RWPE2 (cell line): ENCODE measurements around the gene STIP1.

Source experiments
- ATAC-seq: fragments of 200-7000 bp; cut with Tn5 transposase; 3 replicates; pipeline ENCODE4 v1.9.1; 2021; ENCODE audit warnings: low read depth
- DNase-seq: peaks from one replicate; pipeline ENCODE4 v3.0.0-alpha.2; 2020; ENCODE audit warnings: low spot score
- H3K27ac ChIP-seq: fragments of 450-650 bp; 2 replicates; pipeline ENCODE4 v1.5.1; 2017; ENCODE audit warnings: mild to moderate bottlenecking; ENCODE audit not compliant: poor library complexity, severe bottlenecking
- H3K27me3 ChIP-seq: fragments of 250-450 bp; sonication (Bioruptor Pico); 2 replicates; pipeline ENCODE4 v1.5.1; 2021; ENCODE audit warnings: mild to moderate bottlenecking, moderate library complexity; ENCODE audit not compliant: insufficient read depth, poor library complexity, severe bottlenecking
- H3K36me3 ChIP-seq: fragments of 250-450 bp; sonication (Bioruptor Pico); 2 replicates; pipeline ENCODE4 v1.5.1; 2020; ENCODE audit warnings: low read depth, mild to moderate bottlenecking, moderate library complexity
- H3K4me1 ChIP-seq: fragments of 250-450 bp; sonication (Bioruptor Pico); 2 replicates; pipeline ENCODE4 v1.5.1; 2021; ENCODE audit warnings: mild to moderate bottlenecking, moderate library complexity; ENCODE audit not compliant: insufficient read depth, poor library complexity, severe bottlenecking
- H3K4me3 ChIP-seq: fragments of 250-450 bp; sonication (Bioruptor Pico); 2 replicates; pipeline ENCODE4 v1.5.1; 2021; ENCODE audit warnings: mild to moderate bottlenecking, moderate library complexity; ENCODE audit not compliant: severe bottlenecking
- H3K9me3 ChIP-seq: fragments of 250-450 bp; sonication (Bioruptor Pico); 2 replicates; pipeline ENCODE4 v1.5.1; 2021; ENCODE audit warnings: mild to moderate bottlenecking, moderate library complexity; ENCODE audit not compliant: severe bottlenecking
- TF ChIP-seq, protein P1 (sequence below): fragments of 450-650 bp; IDR thresholded peaks from one replicate; pipeline ENCODE4 v1.5.1; 2017; ENCODE audit warnings: mild to moderate bottlenecking, moderate library complexity; ENCODE audit not compliant: poor library complexity, severe bottlenecking

Gene STIP1

DNA sequence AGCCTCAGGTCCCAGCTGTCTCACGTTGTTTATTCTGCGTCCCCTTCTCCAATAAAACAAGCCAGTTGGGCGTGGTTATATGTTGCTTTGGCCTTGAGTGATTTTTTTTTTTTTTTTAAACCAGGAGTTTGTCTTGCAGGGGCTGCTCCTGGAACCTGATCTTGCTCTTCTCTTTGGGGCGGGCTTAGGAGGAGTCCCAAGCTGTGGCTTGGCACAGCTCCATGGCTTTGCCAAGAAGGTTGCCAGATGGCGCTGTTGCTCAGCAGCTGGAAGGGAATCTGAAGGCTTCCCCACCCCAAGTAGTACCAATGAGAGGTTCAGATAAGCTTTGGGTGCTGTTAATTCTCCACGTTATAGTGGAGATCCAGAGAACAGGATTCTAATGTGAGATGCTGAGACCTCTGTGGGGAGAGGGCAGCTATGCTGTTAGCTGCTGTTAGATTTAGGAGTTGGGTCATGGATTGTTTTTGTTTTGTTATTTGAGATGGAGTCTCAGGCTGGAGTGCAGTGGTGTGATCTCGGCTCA is 18.6 kb downstream of the STIP1 start:
- no peaks in the 10 kb centered on the region for H3K4me1 ChIP-seq
- H3K27ac ChIP-seq = no peak overlapping the region
- ATAC-seq (peak; percentile 66), DNase-seq (peak; percentile 78)
- H3K4me3 ChIP-seq = no peak overlapping the region
- peaks cover 69% of the 10 kb centered on the region for H3K36me3 ChIP-seq
- TF ChIP-seq, protein P1, sequence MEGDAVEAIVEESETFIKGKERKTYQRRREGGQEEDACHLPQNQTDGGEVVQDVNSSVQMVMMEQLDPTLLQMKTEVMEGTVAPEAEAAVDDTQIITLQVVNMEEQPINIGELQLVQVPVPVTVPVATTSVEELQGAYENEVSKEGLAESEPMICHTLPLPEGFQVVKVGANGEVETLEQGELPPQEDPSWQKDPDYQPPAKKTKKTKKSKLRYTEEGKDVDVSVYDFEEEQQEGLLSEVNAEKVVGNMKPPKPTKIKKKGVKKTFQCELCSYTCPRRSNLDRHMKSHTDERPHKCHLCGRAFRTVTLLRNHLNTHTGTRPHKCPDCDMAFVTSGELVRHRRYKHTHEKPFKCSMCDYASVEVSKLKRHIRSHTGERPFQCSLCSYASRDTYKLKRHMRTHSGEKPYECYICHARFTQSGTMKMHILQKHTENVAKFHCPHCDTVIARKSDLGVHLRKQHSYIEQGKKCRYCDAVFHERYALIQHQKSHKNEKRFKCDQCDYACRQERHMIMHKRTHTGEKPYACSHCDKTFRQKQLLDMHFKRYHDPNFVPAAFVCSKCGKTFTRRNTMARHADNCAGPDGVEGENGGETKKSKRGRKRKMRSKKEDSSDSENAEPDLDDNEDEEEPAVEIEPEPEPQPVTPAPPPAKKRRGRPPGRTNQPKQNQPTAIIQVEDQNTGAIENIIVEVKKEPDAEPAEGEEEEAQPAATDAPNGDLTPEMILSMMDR = peak; percentile 87
- no peaks in the 10 kb centered on the region for H3K27me3 ChIP-seq
- no peaks in the 10 kb centered on the region for H3K9me3 ChIP-seq

DNA sequence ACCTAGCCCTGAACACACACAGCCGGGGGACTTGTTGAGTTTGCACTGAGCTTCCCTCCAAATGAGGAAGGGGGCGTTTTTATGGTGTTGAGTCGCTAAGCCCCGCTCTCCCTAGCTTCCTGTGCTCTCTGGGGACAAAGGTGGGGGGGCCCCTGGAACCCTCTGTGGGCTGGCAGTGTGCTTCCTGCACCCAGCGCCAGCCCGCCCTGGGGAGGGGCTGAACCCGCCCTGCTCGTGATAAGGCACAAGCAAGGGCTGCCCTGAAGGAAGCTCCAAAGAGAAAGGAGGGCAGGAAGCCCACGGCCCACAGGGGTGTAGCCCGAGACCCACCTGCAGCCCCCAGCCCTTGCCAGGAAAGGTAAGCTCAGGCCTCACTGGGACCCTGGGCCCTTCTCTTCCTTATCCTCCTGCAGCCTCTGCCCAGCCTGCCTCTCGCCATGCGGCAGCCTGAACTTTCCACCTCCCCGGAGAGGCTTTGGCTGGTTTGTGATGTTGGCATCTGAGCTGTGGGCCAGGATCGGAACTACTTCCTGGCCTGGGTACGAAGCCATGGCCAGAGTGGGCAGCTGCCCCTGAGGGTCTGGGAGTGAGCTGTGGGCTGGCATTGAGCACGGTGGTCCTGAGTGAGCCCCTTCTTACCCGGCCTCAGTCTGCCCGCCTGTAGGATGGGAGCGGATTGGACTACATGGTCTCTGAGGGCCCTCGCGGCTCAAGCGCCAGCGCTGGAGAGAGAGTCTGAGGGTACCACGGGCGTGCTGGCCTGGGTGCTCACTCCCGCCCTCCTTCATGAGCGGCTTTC is 20.7 kb downstream of the STIP1 start, which contains the start of gene FERMT3:
Gene FERMT3 (plus strand): TSS at position 265 of the 799 bp plus-strand sequence. CDS start 644 bp downstream, outside the sequence.
- Histone ChIP-seq H3K9me3 (no peaks in the 10 kb centered on the region), H3K36me3 (peaks cover 48% of the 10 kb centered on the region), H3K27me3 (no peaks in the 10 kb centered on the region), H3K27ac (no peak within 1 kb of the TSS), H3K4me1 (no peaks in the 10 kb centered on the region), H3K4me3 (no peak within 1 kb of the TSS)
- ATAC-seq (no peak), DNase-seq (no peak)
- TF ChIP-seq, protein P1 = no peak

DNA sequence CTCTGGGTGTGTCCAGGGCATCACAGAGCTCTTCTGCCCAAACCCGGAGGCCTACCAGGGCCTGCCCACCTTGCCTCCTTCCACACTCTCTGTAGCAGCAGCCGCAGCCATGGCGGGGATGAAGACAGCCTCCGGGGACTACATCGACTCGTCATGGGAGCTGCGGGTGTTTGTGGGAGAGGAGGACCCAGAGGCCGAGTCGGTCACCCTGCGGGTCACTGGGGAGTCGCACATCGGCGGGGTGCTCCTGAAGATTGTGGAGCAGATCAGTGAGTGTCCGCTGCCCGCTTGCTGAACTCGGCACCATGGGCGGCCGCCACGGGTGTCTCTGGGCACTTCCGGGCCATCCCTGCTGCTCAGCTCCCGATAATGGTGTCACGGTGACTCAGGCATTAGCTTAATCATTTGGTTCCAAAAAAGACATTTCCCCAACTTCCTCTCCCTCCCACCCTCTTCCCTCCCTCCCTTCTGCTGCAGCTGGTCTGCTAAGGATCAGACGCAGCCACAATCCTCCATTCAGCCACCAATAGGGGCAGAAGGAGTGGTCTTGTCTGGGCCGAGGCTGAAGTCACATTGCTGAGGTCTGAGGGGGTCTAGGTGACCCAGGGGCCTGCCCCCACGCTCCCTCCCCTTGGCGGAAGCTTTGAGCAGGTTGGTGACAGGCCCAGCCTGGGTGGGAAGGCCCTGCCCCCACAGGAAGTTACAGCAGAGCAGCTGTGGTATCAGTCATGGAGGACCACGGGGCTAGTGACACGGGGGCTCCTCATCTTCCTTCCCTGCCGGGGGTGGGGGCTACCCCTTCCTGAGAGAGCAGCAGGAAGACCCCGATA is 21.5 kb downstream of the STIP1 start:
- no peak overlapping the region for H3K4me3 ChIP-seq
- TF ChIP-seq, protein P1 = no peak
- ATAC-seq (no peak), DNase-seq (no peak)
- H3K36me3 ChIP-seq = peaks cover 41% of the 10 kb centered on the region
- H3K4me1 ChIP-seq = no peaks in the 10 kb centered on the region
- no peaks in the 10 kb centered on the region for H3K27me3 ChIP-seq
- no peaks in the 10 kb centered on the region for H3K9me3 ChIP-seq
- no peak overlapping the region for H3K27ac ChIP-seq

DNA sequence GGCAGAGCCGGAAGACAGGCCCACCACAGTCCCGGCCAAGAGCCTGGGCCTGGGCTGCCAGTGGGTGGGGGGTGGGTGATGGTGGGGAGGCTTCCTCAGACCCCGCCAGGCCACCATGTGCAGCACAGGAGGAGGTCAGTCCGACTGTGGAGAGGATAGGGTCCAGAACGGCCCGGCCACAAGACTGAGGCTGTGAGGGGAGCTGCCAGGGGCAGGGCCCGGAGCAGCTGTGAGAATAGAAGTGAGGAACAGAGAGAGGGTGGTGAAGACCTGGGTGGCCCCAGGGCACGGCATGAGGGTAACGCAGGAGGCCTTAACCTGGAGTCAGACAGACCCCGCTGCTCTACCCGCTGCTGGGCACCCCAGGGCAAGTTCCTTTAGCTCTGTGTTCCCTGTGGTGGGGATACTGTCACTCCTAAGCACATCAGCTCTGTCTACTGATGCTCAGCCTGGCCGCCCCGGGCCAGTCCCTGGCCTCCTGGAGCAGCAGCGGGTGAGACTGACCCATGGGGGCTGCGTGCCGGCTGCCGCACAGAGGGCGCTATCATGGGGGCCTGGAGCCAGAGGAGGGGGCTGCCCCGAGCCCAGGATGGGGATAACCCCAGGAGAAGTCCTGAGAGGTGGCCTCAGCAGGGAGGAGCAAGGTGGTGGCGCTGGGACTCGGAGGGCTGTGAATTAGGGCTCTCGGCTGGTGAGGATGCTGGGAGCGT is 22.3 kb downstream of the STIP1 start:
- no peak for ATAC-seq
- Histone ChIP-seq H3K36me3 (peaks cover 33% of the 10 kb centered on the region), H3K4me1 (no peaks in the 10 kb centered on the region), H3K27ac (no peak overlapping the region), H3K9me3 (no peaks in the 10 kb centered on the region), H3K27me3 (no peaks in the 10 kb centered on the region), H3K4me3 (no peak overlapping the region)
- TF ChIP-seq, protein P1 = no peak
- DNase-seq = no peak
